ENCODE data around the gene MAT2B. TPM values are rescaled to one million over a fixed set of nuclear protein-coding genes. Genes with fewer than 3 reads are reported as not detected.

The MAT2B gene
- total and polyA plus RNA-seq, 5 donors = 60.5 to 90.4 (median 72.4) TPM

Other genes with a start within 250 kb of the MAT2B start
- gene CCNG1, start 68.0 kb upstream of the MAT2B start, total RNA-seq = 100 to 1,000 TPM in 2 of 4 donors, 10 to 100 TPM in 2; 88.5 to 116 (median 99.4) TPM
- gene CCNG1, start 68.0 kb upstream of the MAT2B start, polyA plus RNA-seq = 77.4 TPM
- 10 to 100 TPM; 12.9 to 17.3 (median 14.9) TPM for gene NUDCD2, start 45.5 kb upstream of the MAT2B start, total RNA-seq
- gene NUDCD2, start 45.5 kb upstream of the MAT2B start, polyA plus RNA-seq = 4.2 TPM
- gene HMMR, start 45.0 kb upstream of the MAT2B start, total RNA-seq = 1 to 10 TPM in 2 of 4 donors, under 1 TPM in 2; 0.39 to 1.5 (median 0.84) TPM
- gene HMMR, start 45.0 kb upstream of the MAT2B start, polyA plus RNA-seq = 0.34 TPM